A673 (cell line): ENCODE results near the gene CDRT4.

ENCODE experiments used
- EZH2 ChIP-seq: fragments of 200-600 bp; sonication (generic); IDR thresholded peaks from 2 replicates; pipeline ENCODE4 v1.6.1; 2017; ENCODE audit warnings: borderline replicate concordance, low read depth, mild to moderate bottlenecking, mixed read lengths, antibody characterized with exemption, low read length; ENCODE audit not compliant: poor library complexity, severe bottlenecking
- TF ChIP-seq, protein P1 (sequence below): fragments of 300-800, 200-600 bp; sonication (generic); conservative IDR thresholded peaks from 2 replicates; pipeline ENCODE4 v1.5.1; 2017; ENCODE audit warnings: low read depth, mild to moderate bottlenecking, antibody characterized with exemption, low read length, moderate library complexity, mixed read lengths

DNA sequence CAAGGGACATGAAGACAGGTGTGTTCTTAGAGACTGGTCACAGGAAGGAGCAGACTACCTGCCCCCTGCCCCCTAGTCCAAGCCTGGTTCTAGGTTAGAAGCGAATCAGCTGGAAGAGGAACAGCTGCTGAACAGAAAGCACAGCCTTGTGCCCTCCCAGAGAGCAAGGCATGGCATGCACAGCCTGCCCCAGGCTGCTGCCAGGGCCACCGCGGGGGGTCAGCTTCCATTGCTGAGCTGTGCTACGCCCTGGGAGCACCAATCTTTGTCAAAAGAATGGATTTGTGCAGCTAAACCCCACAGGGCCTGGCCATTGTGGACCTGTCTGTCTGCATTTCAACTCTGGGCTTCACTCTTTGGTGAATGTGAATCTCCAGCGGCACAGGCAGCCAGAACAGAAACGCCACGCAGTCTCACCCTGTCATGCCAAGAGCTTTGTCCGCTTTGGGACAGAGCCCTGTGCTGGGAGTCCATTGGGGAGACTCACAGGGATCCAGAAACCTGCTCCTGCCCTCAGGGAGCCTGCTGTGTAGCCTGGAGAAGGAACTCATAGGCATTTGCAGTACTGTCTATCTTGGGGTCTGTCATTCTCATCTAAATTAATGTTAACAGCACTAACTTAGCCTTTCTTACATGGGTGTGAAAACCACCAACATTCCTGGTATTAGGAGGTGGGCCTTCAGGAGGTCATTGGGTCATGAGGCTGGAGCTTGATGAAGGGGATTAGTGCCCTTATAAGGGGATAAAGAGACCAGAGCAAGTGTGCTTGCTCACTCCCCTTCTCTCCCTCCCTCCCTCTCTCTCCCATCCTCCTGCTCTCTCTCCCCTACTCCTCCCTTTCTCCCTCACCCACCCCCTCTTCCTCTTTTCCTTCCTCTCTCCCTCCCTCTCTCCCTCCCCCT is 25.6 kb upstream of the CDRT4 start:
- TF ChIP-seq, protein P1, sequence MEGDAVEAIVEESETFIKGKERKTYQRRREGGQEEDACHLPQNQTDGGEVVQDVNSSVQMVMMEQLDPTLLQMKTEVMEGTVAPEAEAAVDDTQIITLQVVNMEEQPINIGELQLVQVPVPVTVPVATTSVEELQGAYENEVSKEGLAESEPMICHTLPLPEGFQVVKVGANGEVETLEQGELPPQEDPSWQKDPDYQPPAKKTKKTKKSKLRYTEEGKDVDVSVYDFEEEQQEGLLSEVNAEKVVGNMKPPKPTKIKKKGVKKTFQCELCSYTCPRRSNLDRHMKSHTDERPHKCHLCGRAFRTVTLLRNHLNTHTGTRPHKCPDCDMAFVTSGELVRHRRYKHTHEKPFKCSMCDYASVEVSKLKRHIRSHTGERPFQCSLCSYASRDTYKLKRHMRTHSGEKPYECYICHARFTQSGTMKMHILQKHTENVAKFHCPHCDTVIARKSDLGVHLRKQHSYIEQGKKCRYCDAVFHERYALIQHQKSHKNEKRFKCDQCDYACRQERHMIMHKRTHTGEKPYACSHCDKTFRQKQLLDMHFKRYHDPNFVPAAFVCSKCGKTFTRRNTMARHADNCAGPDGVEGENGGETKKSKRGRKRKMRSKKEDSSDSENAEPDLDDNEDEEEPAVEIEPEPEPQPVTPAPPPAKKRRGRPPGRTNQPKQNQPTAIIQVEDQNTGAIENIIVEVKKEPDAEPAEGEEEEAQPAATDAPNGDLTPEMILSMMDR = no peak
- TF ChIP-seq EZH2 = no peak
